Stromal cell of bone marrow (primary cell): ENCODE data around the gene ENDOU.

Experiments
- DNase-seq: peaks from one replicate; pipeline ENCODE4 v3.0.0-alpha.2; 2012; ENCODE audit warnings: low read depth

ENDOU gene

DNA sequence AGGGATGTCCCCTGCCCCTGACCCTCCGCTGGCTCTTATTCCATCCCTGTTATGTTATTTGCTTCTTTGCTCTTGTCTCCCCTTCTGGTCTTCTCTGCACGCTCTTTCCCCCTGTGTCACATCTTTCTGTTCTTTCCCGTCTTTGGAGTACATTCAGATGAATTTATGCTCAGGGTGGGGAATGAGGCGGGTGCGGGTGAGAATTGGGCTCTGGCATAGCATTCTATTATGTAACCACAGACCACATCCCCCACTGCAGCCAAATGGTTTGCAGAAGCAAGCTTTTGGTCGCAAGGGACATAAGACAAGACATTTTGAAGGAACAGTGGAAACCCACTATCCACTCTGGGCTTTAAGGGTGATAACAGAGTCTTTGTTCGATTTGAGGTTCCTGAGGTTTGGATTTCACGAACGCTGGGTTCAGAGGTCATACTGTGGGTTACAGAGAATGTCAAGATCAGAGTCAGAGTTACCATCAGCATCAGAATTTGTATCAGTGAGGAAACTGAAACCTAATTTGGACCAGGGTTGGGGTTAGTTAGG, 3.8 kb downstream of the ENDOU start:
- no peak for DNase-seq

DNA sequence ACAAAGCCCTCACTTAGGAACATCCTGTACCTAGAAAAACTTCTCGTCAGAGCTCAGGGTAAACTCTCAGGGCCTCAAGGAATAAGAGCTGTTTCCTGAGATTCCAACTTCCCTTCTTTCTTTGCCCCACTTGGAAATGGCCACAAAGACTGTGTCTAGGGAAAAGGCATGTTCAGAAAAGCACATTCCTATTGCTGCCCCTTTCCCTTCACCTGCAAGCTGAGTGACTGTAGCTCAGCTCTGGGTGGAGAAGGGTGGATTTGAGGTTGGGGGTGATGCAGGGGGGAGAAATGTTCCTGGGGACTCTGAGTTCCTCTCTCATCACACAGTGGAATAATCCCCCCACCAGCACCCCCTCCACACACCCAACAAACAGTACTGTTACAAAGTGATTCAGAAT, 6.8 kb downstream of the ENDOU start:
- no peak for DNase-seq

DNA sequence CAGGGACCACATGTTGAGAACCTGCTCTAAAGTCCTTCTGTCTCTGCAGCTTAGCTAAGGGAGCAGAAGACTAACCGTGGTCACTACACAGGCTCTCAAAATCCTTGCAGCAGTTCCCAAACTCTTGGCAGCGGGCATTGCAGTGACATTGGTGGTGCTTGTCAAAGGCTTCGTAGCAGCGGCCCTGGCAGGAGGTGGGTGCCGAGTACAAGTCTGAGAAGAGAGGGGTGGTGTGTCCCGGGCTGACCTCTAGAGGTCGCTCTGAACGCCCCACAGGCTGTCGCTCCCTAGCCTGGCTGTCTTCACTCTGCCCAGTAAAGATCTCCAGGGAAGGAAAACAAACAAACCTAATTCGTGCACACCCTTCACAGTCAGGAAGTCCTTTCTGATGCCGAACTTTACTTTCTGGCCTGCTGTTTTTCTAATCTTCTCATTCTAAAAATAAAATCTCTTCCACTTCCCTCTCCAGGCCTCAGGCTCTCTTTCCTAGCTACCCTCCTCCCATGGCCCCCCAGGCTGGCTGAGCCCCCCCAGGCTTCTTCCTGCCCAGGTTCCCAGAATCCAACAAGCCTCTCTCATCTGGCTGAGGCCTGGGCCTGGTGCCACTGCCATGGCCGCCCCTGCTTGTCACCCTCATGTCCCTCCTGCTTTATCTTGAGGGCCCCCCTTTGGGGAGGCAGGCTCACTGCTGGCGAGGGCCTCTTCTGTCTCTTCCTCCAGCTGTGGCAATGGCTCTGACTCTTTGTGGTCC, 7.7 kb downstream of the ENDOU start:
- peak; percentile 79 for DNase-seq

DNA sequence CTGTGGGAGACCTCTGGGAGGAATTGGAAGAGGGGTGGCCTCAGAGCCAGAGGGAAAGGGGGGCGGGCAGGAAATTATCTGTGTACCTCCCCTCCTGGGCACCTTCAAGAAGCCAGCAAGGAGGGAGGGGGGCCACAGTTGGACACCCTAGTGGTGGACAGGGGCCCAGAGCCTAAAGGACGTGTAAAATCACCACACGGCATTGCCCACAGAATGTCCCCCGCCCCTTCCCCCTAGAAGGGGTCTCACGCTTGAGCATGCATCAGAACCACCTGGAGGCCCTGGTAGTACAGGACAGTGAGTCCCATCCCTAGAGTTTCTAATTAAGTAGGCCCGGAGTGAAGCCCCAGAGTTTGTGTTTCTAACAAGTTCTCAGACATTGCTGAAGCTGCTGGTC, 8.2 kb downstream of the ENDOU start:
- DNase-seq = no peak

DNA sequence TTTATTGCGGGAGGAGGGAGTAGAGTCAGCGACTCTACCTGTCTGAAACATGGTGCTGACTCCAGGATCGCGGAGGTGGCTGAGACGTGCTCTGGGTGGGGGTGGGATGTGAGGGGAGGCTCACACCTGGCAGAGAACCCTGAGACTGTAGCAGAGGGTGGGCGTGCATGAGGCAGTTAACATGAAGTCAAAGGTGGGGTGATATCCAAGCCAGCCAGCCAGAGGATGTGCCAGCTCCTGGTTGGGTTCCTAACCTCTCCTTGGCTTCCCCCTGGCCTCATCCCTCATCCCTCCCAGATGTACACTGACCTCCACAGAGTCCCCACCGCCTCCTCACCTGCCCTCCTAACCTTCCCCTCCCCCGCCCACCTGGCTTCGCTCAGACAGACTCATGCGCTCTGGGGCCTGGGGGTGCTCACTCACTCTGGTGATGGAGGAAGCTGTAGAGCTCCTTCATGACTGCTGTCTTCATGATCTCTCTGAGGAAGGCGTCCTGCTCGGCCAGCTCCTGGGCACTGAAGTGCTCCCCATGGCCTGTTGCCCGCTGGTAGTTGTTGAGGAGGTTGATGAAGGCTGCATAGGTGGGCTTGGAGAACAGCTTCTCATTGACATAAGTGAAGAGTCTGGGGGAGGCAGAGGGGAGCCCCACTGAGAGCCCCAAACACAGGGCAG, 9.3 kb downstream of the ENDOU start:
- no peak for DNase-seq

DNA sequence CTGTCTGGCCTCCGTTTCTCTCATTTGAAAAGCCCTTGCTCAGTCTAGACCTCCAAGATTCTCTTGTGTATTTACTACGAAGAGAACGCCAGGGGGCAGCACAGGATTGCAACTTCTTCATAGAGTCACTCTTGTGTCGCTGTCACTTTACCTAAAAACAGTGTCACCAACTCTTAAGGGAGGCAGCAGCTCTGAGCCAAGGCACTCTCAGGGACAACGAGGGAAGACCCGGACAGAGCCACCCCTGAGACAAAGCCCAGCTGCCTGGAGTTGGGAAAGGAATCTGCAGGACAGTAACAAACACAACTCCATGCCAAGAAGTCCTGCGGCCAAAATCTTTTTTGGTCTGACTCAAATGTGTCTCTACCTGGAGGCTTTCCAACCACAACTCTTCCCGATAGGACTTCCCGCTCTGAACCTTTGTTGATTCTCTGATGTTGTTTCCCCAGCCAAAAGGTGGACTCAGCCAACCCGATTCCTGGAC, 9.9 kb downstream of the ENDOU start:
- DNase-seq = no peak

DNA sequence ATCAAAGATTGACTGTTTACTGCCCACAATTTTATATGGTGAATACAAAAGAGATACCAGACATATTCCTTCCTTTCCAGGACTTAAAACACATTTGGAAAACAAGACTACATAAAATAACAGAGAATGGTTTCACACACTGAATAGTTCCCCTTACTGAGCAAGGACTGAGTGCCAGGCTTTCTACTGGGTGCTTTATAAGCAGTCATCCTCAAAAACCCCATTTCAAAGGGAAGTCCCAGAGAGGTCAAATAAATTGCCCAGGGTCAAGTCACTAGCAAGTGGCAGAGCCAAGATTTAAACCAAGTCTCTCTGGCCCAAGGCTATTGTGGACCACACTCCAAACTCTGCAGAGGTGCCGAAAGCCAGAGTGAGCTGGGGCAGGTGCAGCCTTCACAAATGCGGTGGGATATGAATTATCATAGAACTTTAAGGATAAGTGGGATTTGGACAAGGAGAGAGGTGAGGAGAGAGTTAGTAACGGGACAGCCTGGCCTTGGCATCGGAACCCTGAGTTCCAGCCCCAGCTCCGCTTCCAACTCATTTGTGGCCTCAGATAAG, 10.4 kb downstream of the ENDOU start:
- DNase-seq = no peak

DNA sequence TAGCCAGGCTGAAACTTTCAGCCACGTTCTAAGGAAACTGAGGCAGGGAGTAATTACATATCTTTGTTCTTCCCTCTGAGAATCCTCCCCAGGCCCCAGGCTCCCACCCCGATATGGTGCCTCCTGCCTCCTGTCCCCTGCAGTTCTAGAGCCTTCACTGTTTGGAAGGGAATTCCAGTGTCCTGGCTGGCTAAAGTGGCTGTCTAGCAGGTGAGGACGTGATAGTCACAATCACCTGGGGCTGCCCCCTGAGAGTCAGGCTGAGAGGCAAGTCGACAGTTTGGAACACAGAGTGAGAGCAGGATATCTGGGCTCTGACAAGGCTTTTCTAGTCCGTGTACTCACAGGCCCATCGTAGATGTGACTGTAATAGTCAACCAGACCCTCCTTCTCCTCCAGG, 13.1 kb downstream of the ENDOU start:
- DNase-seq = no peak

DNA sequence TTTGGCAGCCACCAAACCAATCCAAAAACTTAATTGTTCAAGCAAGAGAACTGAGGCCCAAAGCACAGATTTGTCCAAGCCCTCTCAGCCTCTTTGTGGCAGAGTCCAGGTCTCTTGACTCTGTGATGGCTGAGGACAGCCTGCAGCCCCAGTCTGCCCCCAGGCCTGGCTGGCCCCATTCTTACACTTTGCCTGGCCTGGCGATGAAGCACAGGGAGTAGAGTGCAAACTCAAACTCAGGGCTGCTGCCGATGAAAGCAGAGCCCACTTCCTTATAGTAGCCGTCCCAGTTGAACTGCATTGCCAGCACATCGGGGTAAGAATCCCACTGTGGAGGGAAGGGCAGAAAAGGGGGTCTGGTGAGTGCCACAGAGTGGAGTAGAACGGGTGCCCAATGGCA, 13.8 kb downstream of the ENDOU start:
- no peak for DNase-seq

DNA sequence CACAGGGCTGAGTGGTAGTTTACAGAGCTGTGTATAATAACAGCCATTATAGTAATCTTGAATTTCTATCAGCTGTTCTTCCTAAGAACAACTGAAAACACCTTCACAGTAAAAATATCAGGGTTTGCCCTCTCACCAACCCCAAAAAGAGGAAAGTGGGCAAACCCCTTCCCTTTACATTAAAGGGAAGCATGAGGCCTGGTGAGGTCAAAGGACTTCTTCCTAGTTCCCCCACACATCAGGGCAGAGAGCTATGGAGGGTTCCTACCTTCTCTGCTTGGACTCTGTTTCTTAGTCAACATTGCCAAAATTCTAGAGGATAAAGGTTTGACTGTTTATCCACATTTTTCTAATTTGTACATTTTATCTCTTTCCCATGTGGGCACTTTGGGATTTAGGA, 15.0 kb downstream of the ENDOU start:
- no peak for DNase-seq

DNA sequence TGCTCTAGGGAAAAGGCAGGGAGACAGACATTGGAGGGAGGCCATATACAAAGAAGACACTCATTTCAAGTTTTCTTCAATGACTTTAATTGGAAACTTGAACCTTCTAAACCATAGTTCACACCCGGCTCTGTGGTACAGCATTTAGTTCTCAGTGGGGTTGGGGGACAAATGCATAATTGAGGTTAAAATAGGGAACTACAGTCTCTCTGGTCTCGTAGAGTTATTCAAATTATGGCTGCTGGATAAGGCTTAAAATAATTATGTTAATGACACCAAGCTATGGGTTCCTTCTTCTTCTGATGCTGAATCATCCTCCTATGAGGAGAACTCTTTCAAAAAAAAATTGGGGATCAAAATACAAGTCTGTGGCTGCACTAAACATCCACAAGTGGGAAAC, 15.6 kb downstream of the ENDOU start:
- no peak for DNase-seq

DNA sequence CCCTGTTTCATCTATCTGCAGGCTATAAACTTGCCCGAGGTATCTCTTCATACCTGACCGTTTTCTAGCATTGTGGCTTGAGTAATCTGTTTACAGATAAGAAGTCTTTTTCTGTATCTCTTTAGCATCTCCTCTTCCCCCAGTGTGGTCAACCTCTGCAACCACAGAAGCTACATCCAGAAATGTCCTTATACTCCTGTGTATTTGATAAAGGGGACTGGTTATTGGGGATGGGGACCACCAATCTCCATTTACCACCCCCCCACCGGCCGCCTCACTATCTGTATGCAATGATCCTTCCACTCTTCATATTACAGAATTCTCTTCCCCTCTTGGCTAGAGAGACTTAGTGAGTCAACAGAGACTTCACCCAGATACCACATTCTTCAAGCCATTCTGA, 16.1 kb downstream of the ENDOU start:
- no peak for DNase-seq

DNA sequence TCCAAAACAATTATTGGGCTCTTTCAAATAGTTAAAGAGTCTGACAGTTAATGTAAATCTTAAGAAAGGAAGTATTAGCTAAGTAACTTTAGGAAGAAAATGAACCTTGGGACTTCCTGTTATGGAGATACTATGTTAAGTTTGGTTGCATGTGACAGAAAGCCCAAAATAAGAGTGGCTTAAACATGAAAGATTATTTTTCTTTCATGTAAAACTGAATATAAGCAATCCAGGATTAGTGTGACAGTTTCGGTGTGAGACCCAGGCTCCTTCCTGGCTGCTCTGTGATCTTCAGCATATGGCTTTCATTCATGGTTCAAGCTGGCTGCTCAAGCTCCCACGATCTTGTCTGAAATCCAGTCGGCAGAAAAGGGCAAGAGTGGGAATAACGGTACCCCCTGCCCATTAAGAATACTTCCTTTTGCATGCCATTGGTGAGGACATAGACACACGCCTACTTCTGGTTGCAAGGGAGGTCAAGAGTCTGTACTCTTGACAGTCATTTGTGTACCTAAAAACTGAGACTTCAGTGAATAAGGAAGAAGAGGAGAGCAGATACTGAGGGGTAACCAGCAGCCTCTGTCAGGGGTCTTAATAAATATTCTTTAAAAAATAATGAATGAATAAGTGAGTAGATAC, 17.3 kb downstream of the ENDOU start:
- no peak for DNase-seq

DNA sequence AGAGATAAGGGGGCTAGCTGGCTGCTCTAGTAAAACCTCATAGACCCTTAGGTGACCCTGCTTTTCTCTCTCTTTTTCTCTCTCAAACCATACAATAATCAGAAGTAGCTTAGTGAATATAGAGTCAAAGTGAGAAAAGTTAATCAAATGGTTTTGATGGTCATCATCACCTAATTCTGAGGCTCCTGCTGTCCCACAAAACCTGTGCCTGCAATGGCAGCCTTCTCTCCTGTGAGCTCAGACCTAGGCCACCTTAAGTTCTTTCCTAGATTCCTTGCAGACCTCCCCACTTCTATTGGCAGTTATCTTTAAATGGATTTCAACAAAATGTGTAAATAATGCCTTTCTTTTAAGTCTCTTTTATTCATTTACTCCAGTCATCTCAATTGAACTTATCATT, 17.9 kb downstream of the ENDOU start:
- no peak for DNase-seq

DNA sequence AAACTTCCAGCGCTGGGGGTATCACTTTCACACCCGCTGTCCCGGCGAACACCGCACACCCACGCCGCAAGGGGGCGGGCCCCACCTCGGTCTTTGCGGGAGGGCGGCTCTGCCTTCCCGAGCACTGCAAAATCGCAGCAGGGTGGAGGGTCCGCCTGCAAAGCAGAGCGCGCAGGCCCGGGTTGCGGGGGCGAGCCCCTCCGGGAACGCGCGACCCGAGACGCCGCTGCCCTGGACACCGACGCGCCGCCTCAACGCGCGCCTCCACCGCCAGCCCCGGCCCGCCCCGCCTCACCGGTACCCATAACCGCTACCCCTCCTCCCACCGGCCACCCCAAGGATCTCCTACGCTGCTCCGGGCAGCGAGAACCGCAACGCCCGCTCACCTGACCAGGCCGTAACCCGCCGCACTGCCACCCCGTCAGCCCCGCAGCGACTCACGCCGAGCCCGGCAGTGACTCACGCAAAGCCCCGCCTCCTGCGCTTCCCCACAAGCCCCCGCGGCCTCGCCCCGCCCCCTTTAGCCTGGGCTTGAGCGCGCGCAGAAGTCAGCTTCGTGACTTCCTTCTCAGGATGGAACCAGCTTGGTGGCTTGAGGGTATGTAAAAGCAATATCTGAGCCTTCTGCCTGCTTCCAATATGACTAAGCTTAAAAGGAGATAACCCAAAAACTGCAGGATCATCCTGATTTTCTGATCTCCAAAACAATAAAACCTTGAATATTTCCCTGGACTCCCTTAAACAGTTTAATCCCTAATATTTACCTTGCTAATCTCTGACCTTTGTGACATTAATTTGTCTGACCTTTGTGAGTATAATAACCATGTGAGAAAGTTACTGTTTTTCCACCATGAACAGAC, 19.5 kb downstream of the ENDOU start, which contains the start of gene RPAP3:
RPAP3 (minus strand) TSS at position 465 of the 860 bp plus-strand sequence. CDS start 3,190 bp downstream, outside the sequence.
- peak; percentile 86 for DNase-seq

DNA sequence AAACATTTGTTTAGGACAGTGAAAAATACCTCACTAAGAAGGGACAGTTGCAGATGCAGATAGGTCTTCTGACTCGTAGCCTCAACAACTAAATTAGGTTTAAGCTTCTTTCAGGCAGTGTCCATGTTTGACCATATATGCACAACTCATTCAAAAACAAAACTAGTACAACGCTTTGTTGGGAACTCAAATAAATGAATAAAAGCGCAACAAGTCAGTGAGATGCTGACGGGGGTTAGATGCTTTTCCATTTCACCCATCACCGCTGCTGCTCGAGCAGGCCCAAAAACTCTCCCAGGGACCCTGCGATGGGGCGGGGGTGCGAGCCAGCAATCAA, 20.1 kb downstream of the ENDOU start:
- no peak for DNase-seq

DNA sequence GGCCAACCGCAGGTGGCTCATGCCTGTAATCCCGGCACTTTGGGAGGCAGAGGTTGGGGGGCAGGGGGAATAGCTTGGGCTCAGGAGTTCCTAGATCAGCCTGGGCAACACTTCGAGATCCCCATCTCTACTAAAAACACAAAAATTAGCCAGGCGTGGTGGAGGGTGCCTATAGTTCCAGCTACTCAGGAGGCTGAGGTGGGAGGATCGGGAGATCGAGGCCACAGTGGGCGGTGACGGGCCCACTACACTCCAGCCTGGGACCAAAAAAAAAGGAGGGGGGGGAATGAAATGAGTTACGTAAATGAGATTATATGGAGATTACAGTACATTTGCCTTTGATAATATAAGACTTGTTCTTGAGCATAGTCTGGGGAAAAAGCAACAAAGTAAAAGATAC, 20.6 kb downstream of the ENDOU start:
- DNase-seq = no peak

DNA sequence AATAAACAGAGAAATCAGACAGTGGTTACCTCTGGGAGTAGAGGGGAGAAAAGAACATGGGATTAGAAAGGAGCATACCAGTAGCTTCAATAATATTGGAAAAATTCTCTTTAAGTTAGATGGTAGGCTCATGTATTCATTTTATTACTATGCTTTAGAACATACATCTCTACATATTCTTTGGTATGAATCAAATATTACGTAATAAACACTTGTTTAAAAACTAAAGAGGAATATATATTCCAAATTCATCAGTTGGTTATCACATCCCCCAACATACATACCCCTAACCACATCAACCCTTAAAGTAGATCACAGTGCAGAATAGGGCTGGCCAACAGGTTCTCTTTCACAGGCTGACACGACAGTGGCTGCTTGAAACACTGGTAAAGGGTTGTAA, 25.0 kb downstream of the ENDOU start:
- DNase-seq = no peak

DNA sequence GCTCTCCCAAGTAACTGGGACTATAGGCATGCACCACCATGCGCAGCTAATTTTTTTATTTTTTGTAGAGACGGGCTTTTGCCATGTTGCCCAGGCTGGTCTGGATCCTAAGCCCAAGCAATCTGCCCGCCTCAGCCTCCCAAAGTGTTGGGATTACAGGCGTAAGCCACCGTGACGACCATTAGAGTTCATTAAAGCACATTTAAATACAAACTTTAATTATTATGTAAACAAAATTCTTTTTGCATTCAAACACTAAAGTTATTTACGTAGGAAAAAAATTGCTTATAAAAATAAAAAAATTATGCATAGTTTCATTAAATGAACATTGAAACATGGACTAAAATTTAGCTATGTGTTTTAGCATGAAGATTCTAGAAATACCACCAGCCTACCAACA, 26.7 kb downstream of the ENDOU start:
- DNase-seq = no peak

DNA sequence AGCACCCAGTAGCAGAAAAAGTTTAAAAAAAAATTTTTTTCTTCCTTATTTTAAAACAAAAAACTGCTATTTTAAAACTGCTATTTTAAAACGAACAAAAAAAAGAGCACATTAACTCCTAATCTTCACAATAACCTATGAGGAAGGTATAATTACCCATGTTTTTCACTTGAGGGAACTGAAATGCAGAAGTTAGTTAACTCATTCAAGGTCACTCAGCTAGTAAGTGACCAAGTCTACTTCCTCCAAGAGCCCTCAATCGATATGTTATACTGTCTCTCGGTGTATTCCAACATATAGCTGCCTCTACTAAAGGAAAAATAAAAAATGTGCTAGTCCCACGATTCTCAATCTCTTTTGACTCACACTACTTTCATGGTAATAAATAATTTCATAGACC, 27.2 kb downstream of the ENDOU start:
- no peak for DNase-seq

DNA sequence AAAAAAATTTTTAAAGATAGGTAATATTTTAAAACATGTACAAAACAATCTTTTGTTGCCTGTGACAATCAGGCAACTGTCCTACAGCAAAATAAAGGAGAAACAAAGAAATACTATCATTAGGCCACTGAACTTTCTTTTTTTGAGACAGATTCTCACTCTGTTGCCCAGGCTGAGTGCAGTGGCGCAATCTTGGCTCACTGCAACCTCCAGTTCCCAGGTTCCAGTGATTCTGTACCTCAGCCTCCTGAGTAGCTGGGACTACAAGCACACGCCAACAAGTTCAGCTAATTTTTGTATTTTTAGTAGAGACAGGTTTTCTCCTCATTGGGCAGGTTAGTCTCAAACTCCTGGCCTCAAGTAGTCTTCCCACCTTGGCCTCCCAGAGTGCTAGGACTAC, 36.1 kb downstream of the ENDOU start:
- no peak for DNase-seq

DNA sequence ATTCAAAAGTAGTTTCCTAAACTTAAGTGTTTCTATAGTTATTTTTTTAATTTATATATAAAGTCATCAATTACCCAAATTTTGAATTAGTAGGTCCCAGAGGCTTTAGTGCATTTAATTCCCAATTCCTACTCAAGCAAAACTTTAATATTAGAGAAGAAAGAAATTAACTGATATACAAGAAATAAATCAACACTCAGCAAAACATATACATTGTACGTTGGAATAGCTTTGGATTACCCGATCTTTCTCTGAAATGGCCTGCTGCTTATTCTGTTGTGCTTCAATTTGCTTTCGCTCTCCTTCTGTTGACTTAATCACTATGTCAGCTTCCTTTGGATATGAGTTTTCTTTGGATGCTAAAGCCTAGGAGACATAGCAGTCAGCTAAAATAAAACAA, 37.7 kb downstream of the ENDOU start:
- no peak for DNase-seq
